WTC11 (cell line): Measurements from ENCODE around the gene OTUD7B. TPM values are rescaled to one million over a fixed set of nuclear protein-coding genes. Genes with fewer than 3 reads are reported as not detected.

Experiments
- ATAC-seq: fragments of 200-7000 bp; cut with Tn5 transposase; 2 replicates; pipeline ENCODE4 v1.10.0; 2021; ENCODE audit warnings: mild to moderate bottlenecking, moderate library complexity
- CTCF ChIA-PET: fragments of 300-600 bp; sonication (Branson Sonifier 250); formaldehyde crosslinking; loops from one replicate; lab custom pipeline; 2021; ENCODE audit warnings: antibody characterized with exemption; lab: Charles Lee
- POLR2A ChIA-PET: fragments of 350-600 bp; sonication (Branson Sonifier 250); formaldehyde crosslinking; loops from one replicate; lab custom pipeline; 2021; ENCODE audit warnings: antibody characterized with exemption; lab: Charles Lee
- DNase-seq: peaks from one replicate; pipeline ENCODE4 v3.0.0; 2021; ENCODE audit warnings: low spot score
- H3K27ac Mint-ChIP-seq: 2 replicates; pipeline ENCODE4 v1.8.0; 2021; ENCODE audit warnings: mixed read lengths
- H3K27me3 Mint-ChIP-seq: 2 replicates; pipeline ENCODE4 v1.8.0; 2021; ENCODE audit warnings: low read depth, mild to moderate bottlenecking, moderate library complexity, mixed read lengths
- H3K36me3 Mint-ChIP-seq: 2 replicates; pipeline ENCODE4 v1.8.0; 2021; ENCODE audit warnings: mixed read lengths
- H3K4me1 Mint-ChIP-seq: 2 replicates; pipeline ENCODE4 v1.8.0; 2022; ENCODE audit warnings: mixed read lengths
- H3K4me3 Mint-ChIP-seq: 2 replicates; pipeline ENCODE4 v1.8.0; 2021; ENCODE audit warnings: mild to moderate bottlenecking, moderate library complexity, mixed read lengths
- H3K9me3 Mint-ChIP-seq: 2 replicates; pipeline ENCODE4 v1.8.0; 2021; ENCODE audit warnings: mixed read lengths
- ELF4 ChIP-seq: sonication (generic); formaldehyde crosslinking; IDR thresholded peaks from 2 replicates; pipeline ENCODE4 v1.8.1; 2022; ENCODE audit warnings: low read depth, mild to moderate bottlenecking, moderate library complexity, missing genetic modification reagents
- EMX1 ChIP-seq: fragments of 250-450 bp; sonication (Bioruptor Pico); IDR thresholded peaks from 2 replicates; pipeline ENCODE4 v1.8.0; 2021; ENCODE audit warnings: mild to moderate bottlenecking
- GABPB1 ChIP-seq: sonication (generic); formaldehyde crosslinking; IDR thresholded peaks from 2 replicates; pipeline ENCODE4 v1.8.1; 2023; ENCODE audit warnings: mild to moderate bottlenecking, missing genetic modification reagents
- GRHL2 ChIP-seq: fragments of 250-450 bp; sonication (Bioruptor Pico); IDR thresholded peaks from 2 replicates; pipeline ENCODE4 v1.8.0; 2022; ENCODE audit warnings: mild to moderate bottlenecking, moderate library complexity; ENCODE audit not compliant: insufficient replicate concordance, severe bottlenecking
- GTF2I ChIP-seq: fragments of 250-450 bp; sonication (Bioruptor Pico); conservative IDR thresholded peaks from 2 replicates; pipeline ENCODE4 v1.4.0; 2021; ENCODE audit warnings: mild to moderate bottlenecking
- HMGA2 ChIP-seq: fragments of 250-450 bp; sonication (Bioruptor Pico); IDR thresholded peaks from 2 replicates; pipeline ENCODE4 v1.4.0; 2021; ENCODE audit warnings: mild to moderate bottlenecking, moderate library complexity
- JAZF1 ChIP-seq: fragments of 250-450 bp; sonication (Bioruptor Pico); IDR thresholded peaks from 2 replicates; pipeline ENCODE4 v1.9.0; 2021; ENCODE audit warnings: moderate library complexity, mild to moderate bottlenecking, inconsistent platforms
- KAT7 ChIP-seq: sonication (generic); formaldehyde crosslinking; IDR thresholded peaks from 2 replicates; pipeline ENCODE4 v1.8.1; 2023; ENCODE audit warnings: missing genetic modification reagents, mild to moderate bottlenecking, borderline replicate concordance
- NFATC4 ChIP-seq: fragments of 250-450 bp; sonication (Bioruptor Pico); IDR thresholded peaks from 2 replicates; pipeline ENCODE4 v1.9.0; 2021; ENCODE audit warnings: mild to moderate bottlenecking
- NFYB ChIP-seq: sonication (generic); formaldehyde crosslinking; conservative IDR thresholded peaks from 2 replicates; pipeline ENCODE4 v1.8.0; 2022; ENCODE audit warnings: low read depth, missing genetic modification reagents
- NR2C2 ChIP-seq: sonication (generic); formaldehyde crosslinking; IDR thresholded peaks from 2 replicates; pipeline ENCODE4 v1.8.0; 2022; ENCODE audit warnings: mild to moderate bottlenecking, missing genetic modification reagents
- OVOL2 ChIP-seq: fragments of 250-450 bp; sonication (Bioruptor Pico); IDR thresholded peaks from 2 replicates; pipeline ENCODE4 v1.9.0; 2021; ENCODE audit warnings: mild to moderate bottlenecking, borderline replicate concordance
- RELA ChIP-seq: sonication (generic); formaldehyde crosslinking; IDR thresholded peaks from 2 replicates; pipeline ENCODE4 v1.8.1; 2022; ENCODE audit warnings: missing genetic modification reagents, mild to moderate bottlenecking, borderline replicate concordance
- SMAD4 ChIP-seq: sonication (generic); formaldehyde crosslinking; IDR thresholded peaks from 2 replicates; pipeline ENCODE4 v1.8.0; 2022; ENCODE audit warnings: mild to moderate bottlenecking, missing genetic modification reagents
- SP1 ChIP-seq: sonication (generic); formaldehyde crosslinking; conservative IDR thresholded peaks from 2 replicates; pipeline ENCODE4 v1.8.1; 2022; ENCODE audit warnings: missing genetic modification reagents
- TEAD4 ChIP-seq: sonication (generic); formaldehyde crosslinking; IDR thresholded peaks from 2 replicates; pipeline ENCODE4 v1.8.0; 2022; ENCODE audit warnings: mild to moderate bottlenecking, missing genetic modification reagents
- TP53 ChIP-seq: sonication (generic); formaldehyde crosslinking; IDR thresholded peaks from 2 replicates; pipeline ENCODE4 v1.8.1; 2023; ENCODE audit warnings: mild to moderate bottlenecking, missing genetic modification reagents
- ZBTB21 ChIP-seq: sonication (generic); formaldehyde crosslinking; IDR thresholded peaks from 2 replicates; pipeline ENCODE4 v1.8.1; 2023; ENCODE audit warnings: mild to moderate bottlenecking, missing genetic modification reagents, borderline replicate concordance
- total RNA-seq: library from RNA; stranded (reverse); gene quantifications from 3 replicates; pipeline ENCODE4 v1.2.3, GENCODE V29; 2021
- TF ChIP-seq, protein P1 (sequence below): sonication (generic); formaldehyde crosslinking; IDR thresholded peaks from 2 replicates; pipeline ENCODE4 v1.8.1; 2022; ENCODE audit warnings: low read depth, mild to moderate bottlenecking, moderate library complexity, missing genetic modification reagents, borderline replicate concordance
- TF ChIP-seq, protein P2 (sequence below): sonication (generic); formaldehyde crosslinking; IDR thresholded peaks from 2 replicates; pipeline ENCODE4 v1.8.1; 2023; ENCODE audit warnings: mild to moderate bottlenecking, missing genetic modification reagents, borderline replicate concordance
- TF ChIP-seq, protein P3 (sequence below): sonication (generic); formaldehyde crosslinking; IDR thresholded peaks from 2 replicates; pipeline ENCODE4 v1.8.0; 2023; ENCODE audit warnings: missing genetic modification reagents, mild to moderate bottlenecking, borderline replicate concordance
- TF ChIP-seq, protein P4 (sequence below): fragments of 200-600 bp; IDR thresholded peaks from 2 replicates; pipeline ENCODE4 v1.8.0; 2022; ENCODE audit warnings: antibody characterized with exemption
- TF ChIP-seq, protein P5 (sequence below): sonication (generic); formaldehyde crosslinking; IDR thresholded peaks from 2 replicates; pipeline ENCODE4 v1.8.0; 2023; ENCODE audit warnings: mild to moderate bottlenecking, missing genetic modification reagents

OTUD7B gene
- total RNA-seq, 1 experiment from 2014 or later, result 21.0 TPM

DNA sequence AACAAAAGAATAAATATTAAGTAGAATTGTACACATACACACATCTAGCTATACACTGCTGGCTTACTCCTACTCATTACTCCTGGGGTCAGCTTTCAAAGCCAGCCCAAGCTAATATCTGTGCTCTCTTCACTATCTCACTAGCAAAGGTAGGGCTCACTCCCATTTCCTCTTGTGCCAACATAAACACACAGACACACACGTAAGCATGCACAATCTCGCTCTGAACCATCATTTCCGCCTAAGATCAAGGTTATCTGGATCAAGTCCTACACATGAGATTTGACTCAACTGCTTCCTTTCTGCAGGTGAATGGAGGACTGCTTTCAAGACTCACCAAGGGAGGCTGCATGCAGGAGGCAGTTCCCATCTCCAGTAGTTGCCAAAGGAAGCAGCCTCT is 45.1 kb downstream of the OTUD7B start:
- Mint-ChIP-seq H3K27me3 (no peaks in the 10 kb centered on the region), H3K4me1 (no peaks in the 10 kb centered on the region), H3K4me3 (no peak overlapping the region), H3K27ac (no peak overlapping the region), H3K36me3 (peaks cover 45% of the 10 kb centered on the region), H3K9me3 (no peaks in the 10 kb centered on the region)
- DNase-seq (no peak), ATAC-seq (no peak)
- TF ChIP-seq, protein P1, sequence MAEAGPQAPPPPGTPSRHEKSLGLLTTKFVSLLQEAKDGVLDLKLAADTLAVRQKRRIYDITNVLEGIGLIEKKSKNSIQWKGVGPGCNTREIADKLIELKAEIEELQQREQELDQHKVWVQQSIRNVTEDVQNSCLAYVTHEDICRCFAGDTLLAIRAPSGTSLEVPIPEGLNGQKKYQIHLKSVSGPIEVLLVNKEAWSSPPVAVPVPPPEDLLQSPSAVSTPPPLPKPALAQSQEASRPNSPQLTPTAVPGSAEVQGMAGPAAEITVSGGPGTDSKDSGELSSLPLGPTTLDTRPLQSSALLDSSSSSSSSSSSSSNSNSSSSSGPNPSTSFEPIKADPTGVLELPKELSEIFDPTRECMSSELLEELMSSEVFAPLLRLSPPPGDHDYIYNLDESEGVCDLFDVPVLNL (CRISPR knock-in tag), result no peak
- TF ChIP-seq, protein P2, sequence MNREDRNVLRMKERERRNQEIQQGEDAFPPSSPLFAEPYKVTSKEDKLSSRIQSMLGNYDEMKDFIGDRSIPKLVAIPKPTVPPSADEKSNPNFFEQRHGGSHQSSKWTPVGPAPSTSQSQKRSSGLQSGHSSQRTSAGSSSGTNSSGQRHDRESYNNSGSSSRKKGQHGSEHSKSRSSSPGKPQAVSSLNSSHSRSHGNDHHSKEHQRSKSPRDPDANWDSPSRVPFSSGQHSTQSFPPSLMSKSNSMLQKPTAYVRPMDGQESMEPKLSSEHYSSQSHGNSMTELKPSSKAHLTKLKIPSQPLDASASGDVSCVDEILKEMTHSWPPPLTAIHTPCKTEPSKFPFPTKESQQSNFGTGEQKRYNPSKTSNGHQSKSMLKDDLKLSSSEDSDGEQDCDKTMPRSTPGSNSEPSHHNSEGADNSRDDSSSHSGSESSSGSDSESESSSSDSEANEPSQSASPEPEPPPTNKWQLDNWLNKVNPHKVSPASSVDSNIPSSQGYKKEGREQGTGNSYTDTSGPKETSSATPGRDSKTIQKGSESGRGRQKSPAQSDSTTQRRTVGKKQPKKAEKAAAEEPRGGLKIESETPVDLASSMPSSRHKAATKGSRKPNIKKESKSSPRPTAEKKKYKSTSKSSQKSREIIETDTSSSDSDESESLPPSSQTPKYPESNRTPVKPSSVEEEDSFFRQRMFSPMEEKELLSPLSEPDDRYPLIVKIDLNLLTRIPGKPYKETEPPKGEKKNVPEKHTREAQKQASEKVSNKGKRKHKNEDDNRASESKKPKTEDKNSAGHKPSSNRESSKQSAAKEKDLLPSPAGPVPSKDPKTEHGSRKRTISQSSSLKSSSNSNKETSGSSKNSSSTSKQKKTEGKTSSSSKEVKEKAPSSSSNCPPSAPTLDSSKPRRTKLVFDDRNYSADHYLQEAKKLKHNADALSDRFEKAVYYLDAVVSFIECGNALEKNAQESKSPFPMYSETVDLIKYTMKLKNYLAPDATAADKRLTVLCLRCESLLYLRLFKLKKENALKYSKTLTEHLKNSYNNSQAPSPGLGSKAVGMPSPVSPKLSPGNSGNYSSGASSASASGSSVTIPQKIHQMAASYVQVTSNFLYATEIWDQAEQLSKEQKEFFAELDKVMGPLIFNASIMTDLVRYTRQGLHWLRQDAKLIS (CRISPR knock-in tag), result no peak
- TF ChIP-seq, protein P3, sequence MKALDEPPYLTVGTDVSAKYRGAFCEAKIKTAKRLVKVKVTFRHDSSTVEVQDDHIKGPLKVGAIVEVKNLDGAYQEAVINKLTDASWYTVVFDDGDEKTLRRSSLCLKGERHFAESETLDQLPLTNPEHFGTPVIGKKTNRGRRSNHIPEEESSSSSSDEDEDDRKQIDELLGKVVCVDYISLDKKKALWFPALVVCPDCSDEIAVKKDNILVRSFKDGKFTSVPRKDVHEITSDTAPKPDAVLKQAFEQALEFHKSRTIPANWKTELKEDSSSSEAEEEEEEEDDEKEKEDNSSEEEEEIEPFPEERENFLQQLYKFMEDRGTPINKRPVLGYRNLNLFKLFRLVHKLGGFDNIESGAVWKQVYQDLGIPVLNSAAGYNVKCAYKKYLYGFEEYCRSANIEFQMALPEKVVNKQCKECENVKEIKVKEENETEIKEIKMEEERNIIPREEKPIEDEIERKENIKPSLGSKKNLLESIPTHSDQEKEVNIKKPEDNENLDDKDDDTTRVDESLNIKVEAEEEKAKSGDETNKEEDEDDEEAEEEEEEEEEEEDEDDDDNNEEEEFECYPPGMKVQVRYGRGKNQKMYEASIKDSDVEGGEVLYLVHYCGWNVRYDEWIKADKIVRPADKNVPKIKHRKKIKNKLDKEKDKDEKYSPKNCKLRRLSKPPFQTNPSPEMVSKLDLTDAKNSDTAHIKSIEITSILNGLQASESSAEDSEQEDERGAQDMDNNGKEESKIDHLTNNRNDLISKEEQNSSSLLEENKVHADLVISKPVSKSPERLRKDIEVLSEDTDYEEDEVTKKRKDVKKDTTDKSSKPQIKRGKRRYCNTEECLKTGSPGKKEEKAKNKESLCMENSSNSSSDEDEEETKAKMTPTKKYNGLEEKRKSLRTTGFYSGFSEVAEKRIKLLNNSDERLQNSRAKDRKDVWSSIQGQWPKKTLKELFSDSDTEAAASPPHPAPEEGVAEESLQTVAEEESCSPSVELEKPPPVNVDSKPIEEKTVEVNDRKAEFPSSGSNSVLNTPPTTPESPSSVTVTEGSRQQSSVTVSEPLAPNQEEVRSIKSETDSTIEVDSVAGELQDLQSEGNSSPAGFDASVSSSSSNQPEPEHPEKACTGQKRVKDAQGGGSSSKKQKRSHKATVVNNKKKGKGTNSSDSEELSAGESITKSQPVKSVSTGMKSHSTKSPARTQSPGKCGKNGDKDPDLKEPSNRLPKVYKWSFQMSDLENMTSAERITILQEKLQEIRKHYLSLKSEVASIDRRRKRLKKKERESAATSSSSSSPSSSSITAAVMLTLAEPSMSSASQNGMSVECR (CRISPR knock-in tag), result no peak
- TF ChIP-seq JAZF1 (no peak), GABPB1 (no peak), SP1 (CRISPR knock-in tag) (no peak), GTF2I (no peak), NR2C2 (no peak), ELF4 (CRISPR knock-in tag) (no peak), TEAD4 (no peak), NFYB (CRISPR knock-in tag) (no peak), HMGA2 (CRISPR knock-in tag) (no peak), EMX1 (CRISPR knock-in tag) (no peak), SMAD4 (CRISPR knock-in tag) (no peak), NFATC4 (CRISPR knock-in tag) (no peak)
- TF ChIP-seq, protein P4, sequence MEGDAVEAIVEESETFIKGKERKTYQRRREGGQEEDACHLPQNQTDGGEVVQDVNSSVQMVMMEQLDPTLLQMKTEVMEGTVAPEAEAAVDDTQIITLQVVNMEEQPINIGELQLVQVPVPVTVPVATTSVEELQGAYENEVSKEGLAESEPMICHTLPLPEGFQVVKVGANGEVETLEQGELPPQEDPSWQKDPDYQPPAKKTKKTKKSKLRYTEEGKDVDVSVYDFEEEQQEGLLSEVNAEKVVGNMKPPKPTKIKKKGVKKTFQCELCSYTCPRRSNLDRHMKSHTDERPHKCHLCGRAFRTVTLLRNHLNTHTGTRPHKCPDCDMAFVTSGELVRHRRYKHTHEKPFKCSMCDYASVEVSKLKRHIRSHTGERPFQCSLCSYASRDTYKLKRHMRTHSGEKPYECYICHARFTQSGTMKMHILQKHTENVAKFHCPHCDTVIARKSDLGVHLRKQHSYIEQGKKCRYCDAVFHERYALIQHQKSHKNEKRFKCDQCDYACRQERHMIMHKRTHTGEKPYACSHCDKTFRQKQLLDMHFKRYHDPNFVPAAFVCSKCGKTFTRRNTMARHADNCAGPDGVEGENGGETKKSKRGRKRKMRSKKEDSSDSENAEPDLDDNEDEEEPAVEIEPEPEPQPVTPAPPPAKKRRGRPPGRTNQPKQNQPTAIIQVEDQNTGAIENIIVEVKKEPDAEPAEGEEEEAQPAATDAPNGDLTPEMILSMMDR, result no peak
- ChIA-PET POLR2A (interaction anchor here (0.7 kb wide), 1 partner anchor 11 kb away, joined by 3 read pairs; no protein-coding TSS in a partner anchor), CTCF (interaction anchor here (1.9 kb wide), 1 partner anchor 222 kb away, joined by 6 read pairs; no protein-coding TSS in a partner anchor)

DNA sequence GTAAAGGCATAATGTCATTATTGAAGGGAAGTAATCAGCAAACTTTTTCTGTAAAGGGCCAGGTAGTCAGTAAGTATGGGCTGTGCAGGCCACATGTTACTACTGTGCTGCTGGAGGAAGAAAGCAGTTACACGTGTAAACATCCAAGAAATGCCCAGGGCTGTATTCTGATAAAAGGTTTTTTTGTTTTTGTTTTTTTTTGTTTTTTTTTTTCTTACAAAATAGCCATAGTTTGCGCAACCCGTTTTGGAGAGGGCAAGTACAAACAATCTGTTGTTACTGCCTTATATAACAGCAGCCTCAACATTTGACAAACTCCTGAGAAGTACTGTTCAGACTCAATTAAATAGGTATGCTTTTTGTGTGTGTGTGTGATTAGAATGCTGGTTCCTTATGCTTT is 47.2 kb downstream of the OTUD7B start:
- H3K4me3 Mint-ChIP-seq, result no peak overlapping the region
- POLR2A ChIA-PET, result no interaction called here
- peaks cover 11% of the 10 kb centered on the region for H3K9me3 Mint-ChIP-seq
- H3K36me3 Mint-ChIP-seq, result peaks cover 60% of the 10 kb centered on the region
- no peak overlapping the region; the same call in 1 of the 2 replicates for H3K27ac Mint-ChIP-seq
- no peaks in the 10 kb centered on the region for H3K27me3 Mint-ChIP-seq
- H3K4me1 Mint-ChIP-seq, result no peaks in the 10 kb centered on the region
- ATAC-seq, result no peak
- DNase-seq, result no peak
- CTCF ChIA-PET, result interaction anchor here (1.0 to 1.6 kb wide), 3 partner anchors 87 to 224 kb away, joined by 4 to 8 read pairs (median 6); no protein-coding TSS in a partner anchor
- no peak for TF ChIP-seq KAT7 (CRISPR knock-in tag)
- no peak for TF ChIP-seq GRHL2 (CRISPR knock-in tag)
- TF ChIP-seq, protein P5, sequence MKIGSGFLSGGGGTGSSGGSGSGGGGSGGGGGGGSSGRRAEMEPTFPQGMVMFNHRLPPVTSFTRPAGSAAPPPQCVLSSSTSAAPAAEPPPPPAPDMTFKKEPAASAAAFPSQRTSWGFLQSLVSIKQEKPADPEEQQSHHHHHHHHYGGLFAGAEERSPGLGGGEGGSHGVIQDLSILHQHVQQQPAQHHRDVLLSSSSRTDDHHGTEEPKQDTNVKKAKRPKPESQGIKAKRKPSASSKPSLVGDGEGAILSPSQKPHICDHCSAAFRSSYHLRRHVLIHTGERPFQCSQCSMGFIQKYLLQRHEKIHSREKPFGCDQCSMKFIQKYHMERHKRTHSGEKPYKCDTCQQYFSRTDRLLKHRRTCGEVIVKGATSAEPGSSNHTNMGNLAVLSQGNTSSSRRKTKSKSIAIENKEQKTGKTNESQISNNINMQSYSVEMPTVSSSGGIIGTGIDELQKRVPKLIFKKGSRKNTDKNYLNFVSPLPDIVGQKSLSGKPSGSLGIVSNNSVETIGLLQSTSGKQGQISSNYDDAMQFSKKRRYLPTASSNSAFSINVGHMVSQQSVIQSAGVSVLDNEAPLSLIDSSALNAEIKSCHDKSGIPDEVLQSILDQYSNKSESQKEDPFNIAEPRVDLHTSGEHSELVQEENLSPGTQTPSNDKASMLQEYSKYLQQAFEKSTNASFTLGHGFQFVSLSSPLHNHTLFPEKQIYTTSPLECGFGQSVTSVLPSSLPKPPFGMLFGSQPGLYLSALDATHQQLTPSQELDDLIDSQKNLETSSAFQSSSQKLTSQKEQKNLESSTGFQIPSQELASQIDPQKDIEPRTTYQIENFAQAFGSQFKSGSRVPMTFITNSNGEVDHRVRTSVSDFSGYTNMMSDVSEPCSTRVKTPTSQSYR (CRISPR knock-in tag), result no peak
- TF ChIP-seq TP53 (CRISPR knock-in tag), result no peak
- TF ChIP-seq ZBTB21 (CRISPR knock-in tag), result no peak
- no peak for TF ChIP-seq OVOL2 (CRISPR knock-in tag)
- no peak for TF ChIP-seq RELA (CRISPR knock-in tag)
